ENCODE measurements around the gene FABP7. TPM values are rescaled to one million over a fixed set of nuclear protein-coding genes. Genes with fewer than 3 reads are reported as not detected.
"Not testable (repeated sequence)": the region's sequence is repeated elsewhere in the genome, so short reads cannot be mapped to it uniquely, and the experiment has no call there.

The FABP7 gene
- total RNA-seq, result 0.63 TPM
- not detected for polyA plus RNA-seq

DNA sequence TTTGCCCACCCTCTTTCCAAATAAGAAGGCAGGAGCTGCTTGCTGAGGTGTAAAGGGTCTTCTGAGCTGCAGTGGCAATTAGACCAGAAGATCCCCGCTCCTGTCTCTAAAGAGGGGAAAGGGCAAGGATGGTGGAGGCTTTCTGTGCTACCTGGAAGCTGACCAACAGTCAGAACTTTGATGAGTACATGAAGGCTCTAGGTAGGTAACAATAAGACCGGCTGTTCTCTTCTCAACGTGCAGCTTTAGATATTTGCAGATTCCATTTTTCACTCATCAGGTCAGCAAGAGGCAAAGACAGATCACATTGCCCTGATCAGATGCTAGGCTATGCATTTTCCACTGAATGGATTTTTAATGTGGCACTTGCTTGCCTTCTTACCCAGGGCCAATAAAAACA lies at the start of gene FABP7:
TSS of gene FABP7 (plus strand) at position 50 of the 400 bp plus-strand sequence. CDS start at position 129, 79 bp downstream.
- Histone ChIP-seq H3K27ac (ENCODE audit: low read depth) (no peak within 1 kb of the TSS), H3K36me3 (ENCODE audit: insufficient read depth) (no peaks in the 10 kb centered on the region), H3K4me3 (ENCODE audit: low read depth, low read length) (no peak within 1 kb of the TSS), H3K4me1 (ENCODE audit: insufficient read depth) (no peaks in the 10 kb centered on the region)
- WGBS, result 82% methylated on average over 3 of the region's 3 CpGs
- DNase-seq (ENCODE audit: extremely low spot score), result no peak

DNA sequence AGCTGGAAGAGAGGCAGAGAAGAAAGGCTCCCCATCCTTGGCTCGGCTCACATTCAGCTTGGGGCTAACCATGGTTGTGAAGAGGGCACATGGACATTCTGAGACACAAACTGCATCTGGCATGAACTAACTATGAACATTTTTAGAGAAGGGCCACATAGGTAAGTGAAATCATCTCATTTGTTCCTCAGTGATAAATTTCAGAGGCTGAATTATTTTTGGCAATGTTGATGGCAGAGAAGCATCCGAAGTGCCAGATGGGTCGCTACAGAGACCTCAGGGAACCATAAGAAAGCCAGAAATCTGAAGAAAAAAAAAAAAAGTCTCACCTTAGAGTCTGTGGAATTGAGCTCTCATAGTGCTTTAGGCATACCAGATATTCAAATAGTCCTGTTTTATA lies 49.2 kb upstream of the FABP7 start:
- no peaks in the 10 kb centered on the region for H3K36me3 ChIP-seq (ENCODE audit: insufficient read depth)
- WGBS, result 85% methylated on average over 3 of the region's 3 CpGs

DNA sequence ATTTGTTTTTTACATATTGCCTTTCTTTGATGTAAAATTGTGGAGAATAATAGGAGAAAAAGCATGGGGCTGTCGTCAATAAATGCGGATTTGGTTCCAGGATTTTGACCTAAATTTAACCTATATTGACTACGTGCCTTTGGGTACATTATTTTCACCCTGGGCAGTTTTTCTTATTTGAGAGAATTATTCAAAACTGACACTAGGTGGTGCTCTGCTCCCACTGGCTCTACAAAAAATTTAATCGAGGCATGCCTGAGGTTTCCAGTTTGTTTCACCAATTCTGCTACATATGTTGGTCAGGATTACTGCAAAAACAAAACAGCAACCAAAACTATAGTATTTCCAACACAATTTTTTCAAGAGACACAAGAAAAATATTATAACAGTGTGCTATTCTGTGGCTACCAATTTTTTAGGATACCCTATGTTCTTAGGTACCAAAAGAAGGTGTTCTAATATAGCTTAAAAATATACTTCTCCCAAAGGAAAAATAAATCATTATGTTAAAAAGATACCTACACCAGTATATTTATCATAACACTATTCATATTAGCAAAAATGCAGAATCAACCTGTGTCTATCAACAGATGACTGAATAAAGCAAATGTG lies 48.6 kb upstream of the FABP7 start:
- Histone ChIP-seq H3K4me1 (ENCODE audit: insufficient read depth) (no peaks in the 10 kb centered on the region), H3K4me3 (ENCODE audit: low read depth, low read length) (no peak overlapping the region), H3K36me3 (ENCODE audit: insufficient read depth) (no peaks in the 10 kb centered on the region), H3K27ac (ENCODE audit: low read depth) (no peak overlapping the region)
- WGBS, result 3% methylated on average over 4 of the region's 4 CpGs
- DNase-seq (ENCODE audit: extremely low spot score), result no peak

More for the DNA sequence above, 49.2 kb upstream of the FABP7 start:
- no peak for DNase-seq (ENCODE audit: extremely low spot score)
- H3K4me3 ChIP-seq (ENCODE audit: low read depth, low read length), result no peak overlapping the region
- no peaks in the 10 kb centered on the region for H3K4me1 ChIP-seq (ENCODE audit: insufficient read depth)
- H3K27ac ChIP-seq (ENCODE audit: low read depth), result no peak overlapping the region

DNA sequence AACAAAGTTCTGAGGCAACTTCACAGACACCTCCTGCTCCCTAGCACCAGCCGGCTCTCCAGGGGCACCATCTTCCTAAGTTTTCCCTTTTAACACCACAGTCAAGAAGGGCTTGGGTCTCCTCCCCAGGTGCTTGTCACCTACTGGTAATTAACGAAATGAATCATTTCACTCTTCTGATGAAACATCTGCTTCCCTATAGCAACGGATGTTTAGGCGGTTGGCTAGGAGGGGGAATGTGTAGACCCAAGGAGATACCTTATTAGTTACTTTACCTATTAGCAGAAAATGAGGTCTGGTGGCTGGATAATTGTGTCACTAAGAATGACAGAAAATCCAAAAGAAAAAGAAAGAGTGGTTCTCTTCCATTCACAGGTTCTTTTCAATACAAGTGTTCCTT lies 46.3 kb upstream of the FABP7 start:
- Histone ChIP-seq H3K36me3 (ENCODE audit: insufficient read depth) (no peaks in the 10 kb centered on the region), H3K4me1 (ENCODE audit: insufficient read depth) (no peaks in the 10 kb centered on the region), H3K4me3 (ENCODE audit: low read depth, low read length) (no peak overlapping the region), H3K27ac (ENCODE audit: low read depth) (no peak overlapping the region)
- 90% methylated on average over 4 of the region's 4 CpGs for WGBS
- no peak for DNase-seq (ENCODE audit: extremely low spot score)

DNA sequence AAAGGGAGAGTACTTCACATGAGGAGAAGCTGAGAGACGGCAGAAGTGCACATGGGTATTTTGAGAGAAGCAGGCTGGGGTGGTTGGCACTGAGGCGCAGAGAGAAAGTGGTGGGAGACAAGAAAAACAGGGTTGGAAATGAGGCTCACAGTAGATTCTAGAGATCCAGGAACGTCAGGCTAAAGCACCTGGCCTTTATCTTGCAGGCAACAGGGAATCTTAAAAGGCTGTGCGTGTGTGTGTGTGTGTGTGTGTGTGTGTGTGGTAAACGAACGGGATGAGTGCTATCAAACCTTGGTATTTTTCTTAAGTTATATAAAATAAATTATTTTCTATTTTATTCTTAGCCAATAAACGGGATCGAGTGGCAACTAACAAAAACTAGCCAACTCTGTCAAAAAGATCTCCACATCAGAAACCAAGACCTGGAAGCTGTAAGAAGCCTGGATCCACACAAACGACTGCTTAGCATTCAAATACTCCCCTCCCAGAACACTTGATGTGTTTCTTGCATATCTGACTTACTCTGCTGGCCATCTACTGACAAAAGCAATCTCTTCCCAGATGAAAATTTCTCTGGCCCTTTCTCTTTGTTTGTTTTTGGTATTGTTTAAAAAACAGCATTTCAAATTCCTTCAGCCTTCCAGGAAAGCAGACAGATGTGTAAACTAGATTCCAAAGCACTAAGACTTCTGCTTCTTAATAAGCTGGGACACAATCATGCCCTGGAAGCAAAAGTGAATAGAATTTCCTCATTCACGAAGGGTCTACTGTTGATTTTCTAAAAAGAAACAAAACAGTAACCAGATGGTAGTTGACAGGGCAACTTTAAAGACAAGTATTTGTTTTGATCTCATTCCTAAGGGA lies 44.8 kb upstream of the FABP7 start:
- Histone ChIP-seq H3K4me1 (ENCODE audit: insufficient read depth) (no peaks in the 10 kb centered on the region), H3K36me3 (ENCODE audit: insufficient read depth) (no peaks in the 10 kb centered on the region), H3K27ac (ENCODE audit: low read depth) (no peak overlapping the region), H3K4me3 (ENCODE audit: low read depth, low read length) (no peak overlapping the region)
- DNase-seq (ENCODE audit: extremely low spot score), result no peak
- WGBS, result 57% methylated on average over 10 of the region's 10 CpGs

DNA sequence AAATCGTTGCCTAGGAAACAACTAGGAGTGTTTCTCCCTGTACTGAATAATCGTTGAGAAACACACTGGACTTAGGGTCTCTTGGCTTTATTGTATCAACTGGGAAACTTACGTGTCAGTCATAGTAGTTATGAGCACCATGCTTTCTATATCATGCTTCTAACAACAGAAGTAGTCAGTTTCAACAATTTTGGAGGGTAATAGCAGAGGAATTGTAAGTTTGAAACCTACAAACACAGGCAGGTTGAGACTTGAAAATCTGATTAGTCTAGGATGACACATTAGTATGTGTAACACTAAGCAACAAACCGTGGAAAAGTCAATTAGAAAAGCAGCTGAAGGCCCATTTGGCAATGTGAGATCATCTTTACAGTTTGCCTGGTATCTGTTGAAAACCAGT lies 43.9 kb upstream of the FABP7 start:
- Histone ChIP-seq H3K4me1 (ENCODE audit: insufficient read depth) (no peaks in the 10 kb centered on the region), H3K4me3 (ENCODE audit: low read depth, low read length) (no peak overlapping the region), H3K27ac (ENCODE audit: low read depth) (no peak overlapping the region), H3K36me3 (ENCODE audit: insufficient read depth) (no peaks in the 10 kb centered on the region)
- peak; percentile 36 for DNase-seq (ENCODE audit: extremely low spot score)
- WGBS, result 66% methylated on average over 4 of the region's 4 CpGs

DNA sequence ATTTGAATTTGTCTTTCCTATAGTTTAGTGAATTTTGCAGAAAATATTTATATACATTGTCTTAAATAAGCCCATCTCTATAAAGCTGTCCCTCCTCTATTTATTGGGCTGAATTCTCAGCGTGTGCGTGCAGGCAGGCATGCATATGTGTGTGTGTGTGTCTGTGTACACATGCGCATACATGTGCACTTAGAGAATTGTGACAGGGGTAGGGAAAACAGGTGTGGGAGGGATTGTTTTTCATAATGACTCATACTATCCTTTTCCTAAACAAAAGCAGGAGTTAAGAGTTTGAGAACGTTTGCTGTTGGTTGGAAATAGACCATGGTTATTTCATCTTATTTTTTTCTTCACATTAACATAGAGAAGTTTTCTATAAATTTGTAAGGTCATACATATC lies 43.4 kb upstream of the FABP7 start:
- 61% methylated on average over 4 of the region's 4 CpGs for WGBS
- H3K4me3 ChIP-seq (ENCODE audit: low read depth, low read length), result no peak overlapping the region
- no peaks in the 10 kb centered on the region for H3K4me1 ChIP-seq (ENCODE audit: insufficient read depth)
- no peak overlapping the region for H3K27ac ChIP-seq (ENCODE audit: low read depth)
- H3K36me3 ChIP-seq (ENCODE audit: insufficient read depth), result no peaks in the 10 kb centered on the region
- DNase-seq (ENCODE audit: extremely low spot score), result no peak

DNA sequence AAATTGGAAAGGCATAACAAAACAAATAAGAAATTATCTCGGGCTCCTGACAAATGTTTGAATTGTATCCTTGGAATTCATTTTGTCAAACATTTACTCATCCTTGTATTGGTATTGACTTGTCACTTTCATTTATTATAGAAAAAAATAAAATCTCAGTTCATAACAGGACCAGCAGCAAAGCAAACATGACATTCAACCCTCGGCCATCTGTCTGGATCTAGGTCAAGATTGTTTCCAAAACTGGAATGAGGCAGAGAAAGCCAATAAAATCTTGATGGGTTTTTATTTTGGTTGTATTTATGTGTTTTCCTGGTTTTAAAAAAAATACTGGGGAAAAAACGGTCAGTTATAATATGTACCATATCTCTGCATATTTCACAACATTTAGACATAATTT lies 42.9 kb upstream of the FABP7 start:
- Histone ChIP-seq H3K36me3 (ENCODE audit: insufficient read depth) (no peaks in the 10 kb centered on the region), H3K4me3 (ENCODE audit: low read depth, low read length) (no peak overlapping the region), H3K27ac (ENCODE audit: low read depth) (no peak overlapping the region), H3K4me1 (ENCODE audit: insufficient read depth) (no peaks in the 10 kb centered on the region)
- DNase-seq (ENCODE audit: extremely low spot score), result no peak
- 47% methylated on average over 3 of the region's 3 CpGs for WGBS

DNA sequence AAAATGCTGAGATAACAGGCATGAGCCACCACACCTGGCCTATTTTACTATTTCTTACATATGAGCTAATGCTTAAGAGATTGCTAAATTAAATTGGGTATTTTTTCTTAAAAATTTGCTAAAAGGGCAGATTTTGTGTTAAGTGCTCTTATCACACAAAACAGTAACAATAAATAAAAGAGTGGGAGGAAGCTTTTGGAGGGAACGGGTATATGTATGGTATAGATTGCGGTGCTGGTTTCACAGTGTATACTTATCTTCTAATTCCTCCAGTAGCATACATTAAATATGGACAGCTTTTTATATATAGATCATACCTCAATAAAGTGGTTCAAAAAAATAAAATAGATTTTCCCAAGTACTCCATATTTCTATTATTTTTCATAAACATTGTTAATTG lies 39.4 kb upstream of the FABP7 start:
- Histone ChIP-seq H3K4me1 (ENCODE audit: insufficient read depth) (no peaks in the 10 kb centered on the region), H3K36me3 (ENCODE audit: insufficient read depth) (no peaks in the 10 kb centered on the region), H3K4me3 (ENCODE audit: low read depth, low read length) (no peak overlapping the region), H3K27ac (ENCODE audit: low read depth) (no peak overlapping the region)
- no peak for DNase-seq (ENCODE audit: extremely low spot score)
- WGBS, result 95% methylated on average over 2 of the region's 2 CpGs

DNA sequence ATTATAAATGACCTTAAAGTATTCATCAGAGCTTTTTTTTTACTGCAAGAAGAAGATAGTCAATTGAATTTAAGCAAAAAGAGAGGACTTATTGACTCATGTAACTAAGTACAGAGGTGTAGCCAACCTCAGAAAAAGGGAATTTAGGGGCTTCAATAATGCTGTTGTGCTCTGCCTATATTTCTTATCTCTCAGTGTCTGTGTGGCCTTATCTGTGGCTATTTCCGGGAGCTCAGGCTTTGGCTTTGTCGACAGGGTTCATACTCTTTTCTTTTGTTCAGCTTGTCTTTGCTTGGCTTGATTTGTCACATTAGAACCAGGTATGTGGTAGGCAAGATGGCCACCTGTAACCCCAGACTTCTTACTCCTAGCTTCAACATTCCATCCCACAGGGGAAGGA lies 38.6 kb upstream of the FABP7 start:
- 56% methylated on average over 2 of the region's 2 CpGs for WGBS
- Histone ChIP-seq H3K4me3 (ENCODE audit: low read depth, low read length) (no peak overlapping the region), H3K4me1 (ENCODE audit: insufficient read depth) (no peaks in the 10 kb centered on the region), H3K36me3 (ENCODE audit: insufficient read depth) (no peaks in the 10 kb centered on the region), H3K27ac (ENCODE audit: low read depth) (no peak overlapping the region)
- no peak for DNase-seq (ENCODE audit: extremely low spot score)

DNA sequence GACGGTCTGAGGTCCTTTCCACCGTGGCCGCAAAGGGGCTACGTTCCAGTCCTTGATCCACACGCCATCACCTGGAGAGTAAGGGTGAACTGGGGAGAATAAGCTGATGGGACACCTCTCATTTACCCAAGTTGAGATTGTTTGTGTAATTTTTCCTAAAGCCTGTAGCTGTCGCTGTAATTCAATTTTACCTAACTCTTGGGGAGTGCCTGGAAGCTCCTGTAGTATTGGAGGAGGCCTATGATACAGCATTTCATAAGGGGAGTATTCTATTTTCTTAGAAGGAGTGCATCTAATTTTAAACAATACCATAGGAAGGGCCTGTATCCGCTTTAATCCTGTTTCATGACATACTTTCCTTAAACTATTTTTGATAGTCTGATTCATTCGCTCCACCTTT lies 35.3 kb upstream of the FABP7 start:
- not testable (repeated sequence) for H3K4me1 ChIP-seq (ENCODE audit: insufficient read depth); H3K27ac ChIP-seq (ENCODE audit: low read depth); H3K4me3 ChIP-seq (ENCODE audit: low read depth, low read length); DNase-seq (ENCODE audit: extremely low spot score); H3K36me3 ChIP-seq (ENCODE audit: insufficient read depth)
- WGBS, result 47% methylated on average over 8 of the region's 8 CpGs

DNA sequence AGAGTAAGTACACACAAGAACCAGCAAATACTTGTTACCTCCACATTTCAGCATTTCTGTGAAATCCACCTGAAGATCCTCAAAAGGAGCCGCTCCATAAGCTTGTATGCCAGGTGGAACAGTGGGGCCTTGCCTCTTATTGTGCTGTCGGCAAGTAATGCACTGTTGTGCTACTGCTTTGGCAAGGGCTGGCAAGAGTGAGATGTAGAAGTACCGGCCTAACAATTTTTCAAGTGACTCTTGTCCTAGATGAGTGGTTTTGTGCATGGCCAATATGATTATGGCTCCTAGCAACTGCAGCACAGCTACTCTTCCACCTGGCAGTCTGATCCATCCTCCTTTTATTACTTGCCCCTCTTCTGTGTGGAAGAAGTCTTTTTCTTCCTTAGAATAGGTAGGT lies 34.7 kb upstream of the FABP7 start:
- H3K36me3 ChIP-seq (ENCODE audit: insufficient read depth); H3K4me3 ChIP-seq (ENCODE audit: low read depth, low read length); DNase-seq (ENCODE audit: extremely low spot score); H3K4me1 ChIP-seq (ENCODE audit: insufficient read depth); H3K27ac ChIP-seq (ENCODE audit: low read depth): not testable (repeated sequence)
- 90% methylated on average over 3 of the region's 3 CpGs for WGBS

DNA sequence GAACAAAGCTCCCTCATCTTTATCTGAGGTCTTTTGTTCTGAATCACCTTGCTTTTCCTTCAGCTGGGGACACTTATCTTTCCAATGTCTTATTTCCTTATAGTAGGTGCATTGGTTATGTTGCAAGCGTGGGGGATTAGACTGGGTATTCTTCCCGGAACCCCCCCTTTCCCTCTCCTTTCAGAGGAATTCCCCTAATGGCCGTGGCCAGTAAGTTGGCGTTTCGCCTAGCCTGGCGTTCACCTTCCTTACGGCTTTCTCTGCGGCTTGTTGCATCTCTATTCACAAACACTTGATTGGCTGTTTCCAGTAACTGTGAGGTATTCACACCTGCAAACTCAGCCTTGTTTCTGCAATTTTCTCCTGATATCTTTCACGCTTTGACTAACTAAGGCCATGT lies 32.8 kb upstream of the FABP7 start:
- WGBS, result 95% methylated on average over 9 of the region's 9 CpGs
- no peak for DNase-seq (ENCODE audit: extremely low spot score)

DNA sequence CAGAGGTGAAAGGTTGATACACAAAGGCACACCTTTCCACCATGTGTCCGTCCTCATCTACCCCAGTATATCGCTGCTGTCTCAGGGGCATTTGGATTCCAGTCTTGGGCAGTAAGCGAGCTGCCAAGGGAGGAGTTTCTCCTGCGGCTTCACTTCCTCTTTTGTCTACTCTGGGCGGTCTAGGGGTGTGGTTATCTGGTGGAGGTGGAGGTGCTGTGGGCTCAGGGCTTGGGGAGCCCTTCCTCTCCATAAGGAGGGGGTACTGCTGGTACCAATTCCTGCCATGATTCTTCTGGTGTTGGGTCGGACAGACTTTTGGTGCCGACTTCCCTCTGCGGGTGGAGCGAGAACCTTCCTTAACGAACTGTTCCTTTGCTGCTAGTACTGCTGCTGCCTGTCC lies 31.9 kb upstream of the FABP7 start:
- Histone ChIP-seq H3K27ac (ENCODE audit: low read depth) (no peak overlapping the region), H3K4me1 (ENCODE audit: insufficient read depth) (no peaks in the 10 kb centered on the region), H3K36me3 (ENCODE audit: insufficient read depth) (no peaks in the 10 kb centered on the region), H3K4me3 (ENCODE audit: low read depth, low read length) (no peak overlapping the region)
- no peak for DNase-seq (ENCODE audit: extremely low spot score)
- WGBS, result 90% methylated on average over 10 of the region's 10 CpGs

More for the DNA sequence above, 32.8 kb upstream of the FABP7 start:
- Histone ChIP-seq H3K36me3 (ENCODE audit: insufficient read depth) (no peaks in the 10 kb centered on the region), H3K27ac (ENCODE audit: low read depth) (no peak overlapping the region), H3K4me1 (ENCODE audit: insufficient read depth) (no peaks in the 10 kb centered on the region), H3K4me3 (ENCODE audit: low read depth, low read length) (no peak overlapping the region)

Data from urinary bladder (tissue), 4 donors.